GM12878 (cell line): Measurements from ENCODE around the gene SLAIN2. TPM values are rescaled to one million over a fixed set of nuclear protein-coding genes. Genes with fewer than 3 reads are reported as not detected.

Experiments
- ATAC-seq: fragments of 200-7000 bp; cut with Tn5 transposase; 3 replicates; pipeline ENCODE4 v1.9.1; 2020; ENCODE audit warnings: mild to moderate bottlenecking, moderate library complexity
- BruUV-seq: library from RNA; stranded (reverse); fragments of 400-500 nt; replicated peaks from 2 replicates; lab custom pipeline; 2021; lab: Mats Ljungman, UMichigan
- CTCF ChIA-PET: fragments of 300-600 bp; sonication (Branson Sonifier 250); formaldehyde crosslinking; extraction: SDS; loops from one replicate; lab custom pipeline; 2021; ENCODE audit warnings: inconsistent platforms; lab: Yijun Ruan, JAX
- POLR2A ChIA-PET: fragments of 350-600 bp; formaldehyde crosslinking; extraction: SDS; loops from one replicate; lab custom pipeline; 2021; ENCODE audit warnings: inconsistent platforms; lab: Charles Lee
- RAD21 ChIA-PET: fragments of 300-600 bp; sonication (Branson Sonifier 250); formaldehyde crosslinking; loops from one replicate; lab custom pipeline; 2023; ENCODE audit warnings: antibody characterized with exemption; ENCODE audit not compliant: unreplicated experiment; lab: Charles Lee
- SMC1A ChIA-PET: fragments of 300-600 bp; sonication (Branson Sonifier 250); formaldehyde crosslinking; loops from one replicate; lab custom pipeline; 2023; ENCODE audit not compliant: unreplicated experiment, uncharacterized antibody; lab: Charles Lee
- DNase-seq: peaks from one replicate; pipeline ENCODE4 v3.0.0-alpha.2; 2011; ENCODE audit warnings: low read depth, low spot score
- FAIRE-seq: peaks from 3 replicates; lab custom pipeline; 2011; peaks lifted over from hg19 to GRCh38; lab: Jason Lieb, UNC
- H2AFZ ChIP-seq: 2 replicates; pipeline ENCODE4 v1.6.0; 2011; ENCODE audit warnings: low read depth, low read length, control low read depth; ENCODE audit not compliant: control insufficient read depth
- H3K27ac ChIP-seq: 2 replicates; pipeline ENCODE4 v1.5.1; 2011; ENCODE audit warnings: control low read depth; ENCODE audit not compliant: control insufficient read depth, insufficient read depth
- H3K27me3 ChIP-seq, 2 experiments: replicated peaks in 1 of 2; 2 replicates each; pipeline versions ENCODE4 v1.6.0 to v1.6.1; 2011; ENCODE audit warnings: low read length in 1 of 2; ENCODE audit not compliant: control insufficient read depth in 2 of 2, insufficient read depth in 2 of 2
- H3K36me3 ChIP-seq, 2 experiments: 2 replicates each; pipeline ENCODE4 v1.5.1; 2011; ENCODE audit warnings: low read length in 1 of 2; ENCODE audit not compliant: control insufficient read depth in 2 of 2, insufficient read depth in 2 of 2
- H3K4me1 ChIP-seq: 2 replicates; pipeline ENCODE4 v1.6.1; 2011; ENCODE audit warnings: mild to moderate bottlenecking, low read length, moderate library complexity, mixed read lengths; ENCODE audit not compliant: control insufficient read depth, insufficient read depth
- H3K4me2 ChIP-seq: 2 replicates; pipeline ENCODE4 v1.6.0; 2011; ENCODE audit warnings: control low read depth; ENCODE audit not compliant: control insufficient read depth, insufficient read depth
- H3K4me3 ChIP-seq: fragments of 200-600 bp; sonication (generic); 2 replicates; pipeline ENCODE4 v1.5.1; 2016
- H3K79me2 ChIP-seq: 2 replicates; pipeline ENCODE4 v1.6.0; 2011; ENCODE audit warnings: low read length; ENCODE audit not compliant: control insufficient read depth, insufficient read depth
- H3K9ac ChIP-seq: 2 replicates; pipeline ENCODE4 v1.8.0; 2011; ENCODE audit warnings: low read length, control low read depth, mixed read lengths; ENCODE audit not compliant: control insufficient read depth, insufficient read depth
- H3K9me3 ChIP-seq: replicated peaks from 3 replicates; pipeline ENCODE4 v1.5.1; 2011; ENCODE audit warnings: mild to moderate bottlenecking, low read length; ENCODE audit not compliant: control insufficient read depth, insufficient read depth
- H4K20me1 ChIP-seq: 2 replicates; pipeline ENCODE4 v1.6.0; 2011; ENCODE audit not compliant: control insufficient read depth, insufficient read depth
- E2F4 ChIP-seq: IDR thresholded peaks from 2 replicates; pipeline ENCODE4 v1.6.1; 2012; ENCODE audit warnings: low read depth, low read length, improper control_type of control experiment
- MTA3 ChIP-seq: IDR thresholded peaks from 2 replicates; pipeline ENCODE4 v1.6.1; 2012; ENCODE audit warnings: low read length, inconsistent platforms, borderline replicate concordance
- NRF1 ChIP-seq: conservative IDR thresholded peaks from 2 replicates; pipeline ENCODE4 v1.6.1; 2011; ENCODE audit warnings: mild to moderate bottlenecking, low read depth, low read length, improper control_type of control experiment
- POLR2A ChIP-seq: IDR thresholded peaks from 2 replicates; pipeline ENCODE4 v1.6.1; 2011; ENCODE audit warnings: low read depth, mild to moderate bottlenecking, low read length
- SIX5 ChIP-seq: IDR thresholded peaks from 2 replicates; pipeline ENCODE4 v1.6.1; 2011; ENCODE audit warnings: mild to moderate bottlenecking, low read depth, low read length, moderate library complexity; ENCODE audit not compliant: severe bottlenecking
- TCF7 ChIP-seq: IDR thresholded peaks from 2 replicates; pipeline ENCODE4 v1.6.1; 2014; ENCODE audit warnings: antibody characterized with exemption, borderline replicate concordance
- USF2 ChIP-seq: IDR thresholded peaks from 2 replicates; pipeline ENCODE4 v1.6.1; 2011; ENCODE audit warnings: low read depth, low read length, improper control_type of control experiment, borderline replicate concordance
- ZBTB11 ChIP-seq: fragments of 450-650 bp; formaldehyde crosslinking; IDR thresholded peaks from 2 replicates; pipeline ENCODE4 v1.5.0; 2022; ENCODE audit warnings: mild to moderate bottlenecking, missing genetic modification characterization
- ZBTB33 ChIP-seq: fragments of 450-650 bp; IDR thresholded peaks from 2 replicates; pipeline ENCODE4 v1.6.1; 2017; ENCODE audit warnings: mild to moderate bottlenecking
- WGBS: methylation state at CpG from one replicate; pipeline ENCODE4 v1.1.6; 2016; ENCODE audit warnings: low lambda C conversion rate; ENCODE audit not compliant: insufficient replicate concordance, insufficient coverage; ENCODE audit errors: missing lambda C conversion rate; 5-methylcytosine and 5-hydroxymethylcytosine counted together
- in situ Hi-C: fragments of 300-500 bp; cut with MboI; formaldehyde crosslinking; loops from 9 replicates; pipeline ENCODE4 v1.14.3; 2018; ENCODE audit warnings: mixed read lengths
- intact Hi-C: fragments of 100-400 bp; cut with micrococcal nuclease; formaldehyde crosslinking; loops from one replicate; pipeline ENCODE4 v1.14.2; 2022; ENCODE audit not compliant: unreplicated experiment
- polyA plus RNA-seq, 11 experiments: library from polyadenylated mRNA; depleted of rRNA in 4 of 11; unstranded in 6 of 11; stranded (reverse) in 5 of 11; fragments of >200 nt; fragmentation: Nextera tagmentation in 4 of 11; fragmentation: Illumina TruSeq in 1 of 11; extraction: Ambion mirVana in 4 of 11; extraction: Trizol in 1 of 11; gene quantifications; 1 replicate in 1 of 11; 2 replicates in 10 of 11; pipeline versions ENCODE4 v1.2.1 to v1.2.3, GENCODE V29; 2011 to 2016; ENCODE audit warnings: inconsistent platforms in 2 of 11, missing spikeins in 2 of 11, low read depth in 1 of 11
- total RNA-seq, 4 experiments: library from RNA; depleted of rRNA in 3 of 4; stranded (reverse); fragments of >200 nt in 3 of 4; fragmentation: Illumina TruSeq in 1 of 4; extraction: Trizol in 1 of 4; gene quantifications; 2 replicates each; pipeline versions ENCODE4 v1.2.1 to v1.2.3, GENCODE V29; 2013 to 2021
- TF ChIP-seq, protein P1 (sequence below): IDR thresholded peaks from 2 replicates; pipeline ENCODE4 v1.6.1; 2011; ENCODE audit warnings: borderline replicate concordance, low read depth, mild to moderate bottlenecking, moderate library complexity, low read length; ENCODE audit not compliant: insufficient read depth, poor library complexity, severe bottlenecking
- TF ChIP-seq, protein P2 (sequence below): fragments of 450-650 bp; IDR thresholded peaks from 2 replicates; pipeline ENCODE4 v1.6.1; 2018; ENCODE audit warnings: borderline replicate concordance, mild to moderate bottlenecking; ENCODE audit not compliant: partially characterized antibody

SLAIN2 gene
- total and polyA plus RNA-seq, 10 of the 15 experiments (the other 5 are each of a cell fraction or from before 2014, with no cell fraction given): 4.3 to 96.6 (median 25.4) TPM

- FAIRE-seq: peak; percentile 66
- DNase-seq: no peak
- SMC1A ChIA-PET: interaction anchor here (0.6 to 1.9 kb wide), 10 partner anchors 15 to 759 kb away, joined by 3 to 5 read pairs (median 3); no protein-coding TSS in a partner anchor
- TF ChIP-seq, protein P1, sequence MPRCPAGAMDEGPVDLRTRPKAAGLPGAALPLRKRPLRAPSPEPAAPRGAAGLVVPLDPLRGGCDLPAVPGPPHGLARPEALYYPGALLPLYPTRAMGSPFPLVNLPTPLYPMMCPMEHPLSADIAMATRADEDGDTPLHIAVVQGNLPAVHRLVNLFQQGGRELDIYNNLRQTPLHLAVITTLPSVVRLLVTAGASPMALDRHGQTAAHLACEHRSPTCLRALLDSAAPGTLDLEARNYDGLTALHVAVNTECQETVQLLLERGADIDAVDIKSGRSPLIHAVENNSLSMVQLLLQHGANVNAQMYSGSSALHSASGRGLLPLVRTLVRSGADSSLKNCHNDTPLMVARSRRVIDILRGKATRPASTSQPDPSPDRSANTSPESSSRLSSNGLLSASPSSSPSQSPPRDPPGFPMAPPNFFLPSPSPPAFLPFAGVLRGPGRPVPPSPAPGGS: no peak
- no peak for TF ChIP-seq ZBTB11 (CRISPR knock-in tag)
- no peak for TF ChIP-seq TCF7
- TF ChIP-seq SIX5: no peak
- TF ChIP-seq ZBTB33: no peak
- TF ChIP-seq, protein P2, sequence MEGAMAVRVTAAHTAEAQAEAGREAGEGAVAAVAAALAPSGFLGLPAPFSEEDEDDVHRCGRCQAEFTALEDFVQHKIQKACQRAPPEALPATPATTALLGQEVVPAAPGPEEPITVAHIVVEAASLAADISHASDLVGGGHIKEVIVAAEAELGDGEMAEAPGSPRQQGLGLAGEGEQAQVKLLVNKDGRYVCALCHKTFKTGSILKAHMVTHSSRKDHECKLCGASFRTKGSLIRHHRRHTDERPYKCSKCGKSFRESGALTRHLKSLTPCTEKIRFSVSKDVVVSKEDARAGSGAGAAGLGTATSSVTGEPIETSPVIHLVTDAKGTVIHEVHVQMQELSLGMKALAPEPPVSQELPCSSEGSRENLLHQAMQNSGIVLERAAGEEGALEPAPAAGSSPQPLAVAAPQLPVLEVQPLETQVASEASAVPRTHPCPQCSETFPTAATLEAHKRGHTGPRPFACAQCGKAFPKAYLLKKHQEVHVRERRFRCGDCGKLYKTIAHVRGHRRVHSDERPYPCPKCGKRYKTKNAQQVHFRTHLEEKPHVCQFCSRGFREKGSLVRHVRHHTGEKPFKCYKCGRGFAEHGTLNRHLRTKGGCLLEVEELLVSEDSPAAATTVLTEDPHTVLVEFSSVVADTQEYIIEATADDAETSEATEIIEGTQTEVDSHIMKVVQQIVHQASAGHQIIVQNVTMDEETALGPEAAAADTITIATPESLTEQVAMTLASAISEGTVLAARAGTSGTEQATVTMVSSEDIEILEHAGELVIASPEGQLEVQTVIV: no peak
- no peak for TF ChIP-seq NRF1
- no peak for TF ChIP-seq POLR2A
- no peak for TF ChIP-seq USF2
- no peak for TF ChIP-seq MTA3
- no peak for TF ChIP-seq E2F4
These were observed 45.0 kb upstream of the SLAIN2 start for GRCh38 chr4:48296365-48296764.

More at GRCh38 chr4:48296365-48296764, 45.0 kb upstream of the SLAIN2 start:
- ATAC-seq: peak; percentile 95
- Histone ChIP-seq H2AFZ (peak overlapping the region; percentile 28), H3K4me1 (peaks cover 7% of the 10 kb centered on the region), H3K4me2 (peak overlapping the region; percentile 69), H3K9me3 (no peaks in the 10 kb centered on the region), H3K4me3 (no peak overlapping the region), H4K20me1 (no peaks in the 10 kb centered on the region), H3K36me3 (no peaks in the 10 kb centered on the region), H3K27me3 (no peaks in the 10 kb centered on the region), H3K79me2 (no peaks in the 10 kb centered on the region), H3K9ac (no peak overlapping the region), H3K27ac (no peak overlapping the region)
- in situ Hi-C loops: no loop called here
- WGBS: 17% methylated on average over 6 of the region's 6 CpGs
- ChIA-PET RAD21 (interaction anchor here (0.7 to 1.1 kb wide), 3 partner anchors 14 to 187 kb away, joined by 3 read pairs; partner anchors contain the start of gene SLAIN2), POLR2A (no interaction called here), CTCF (interaction anchor here (0.8 to 3.6 kb wide), 7 partner anchors 12 to 210 kb away, joined by 3 to 10 read pairs (median 4); no protein-coding TSS in a partner anchor)
- intact Hi-C loops: no loop called here
- no TSS peak for BruUV-seq
